Kidney epithelial cell (primary cell): ENCODE data around the gene ABAT. TPM values are rescaled to one million over a fixed set of nuclear protein-coding genes. Genes with fewer than 3 reads are reported as not detected.
"Not testable (repeated sequence)": the region's sequence is repeated elsewhere in the genome, so short reads cannot be mapped to it uniquely, and the experiment has no call there.

ENCODE experiments used
- DNase-seq: peaks from one replicate; pipeline ENCODE4 v3.0.0-alpha.2; 2010; ENCODE audit warnings: low read depth
- H3K27me3 ChIP-seq: 2 replicates; pipeline ENCODE4 v1.6.0; 2011; ENCODE audit warnings: low read length; ENCODE audit not compliant: control insufficient read depth, insufficient read depth
- H3K36me3 ChIP-seq: 2 replicates; pipeline ENCODE4 v1.5.1; 2011; ENCODE audit warnings: low read length; ENCODE audit not compliant: control insufficient read depth, insufficient read depth
- H3K4me3 ChIP-seq: 2 replicates; pipeline ENCODE4 v1.5.1; 2011; ENCODE audit warnings: low read depth, mild to moderate bottlenecking, control low read depth, low read length
- CTCF ChIP-seq: IDR thresholded peaks from 2 replicates; pipeline ENCODE4 v1.5.1; 2011; ENCODE audit warnings: mild to moderate bottlenecking, moderate library complexity, low read length, control low read depth, inconsistent platforms; ENCODE audit not compliant: insufficient read depth, poor library complexity, severe bottlenecking
- total RNA-seq: library from RNA; depleted of rRNA; stranded (reverse); fragments of >200 nt; gene quantifications from 2 replicates; pipeline ENCODE4 v1.2.3, GENCODE V29; 2015

Gene ABAT
- total RNA-seq, 1 donor from 2014 or later = 7.5 TPM

GRCh38 chr16:8704098-8704497, 29.7 kb downstream of the ABAT start:
- H3K36me3 ChIP-seq = no peaks in the 10 kb centered on the region
- H3K27me3 ChIP-seq = no peaks in the 10 kb centered on the region
- H3K4me3 ChIP-seq = no peak overlapping the region
- no peak for DNase-seq
- no peak for TF ChIP-seq CTCF

- not testable (repeated sequence) for DNase-seq, H3K36me3 ChIP-seq, H3K4me3 ChIP-seq, H3K27me3 ChIP-seq
These were observed 30.8 kb downstream of the ABAT start for GRCh38 chr16:8705100-8705822.

GRCh38 chr16:8708536-8708935, 34.1 kb downstream of the ABAT start:
- DNase-seq = no peak
- no peaks in the 10 kb centered on the region for H3K36me3 ChIP-seq
- TF ChIP-seq CTCF = no peak
- H3K27me3 ChIP-seq = peaks cover 4% of the 10 kb centered on the region
- H3K4me3 ChIP-seq = no peak overlapping the region

GRCh38 chr16:8712589-8713361, 38.4 kb downstream of the ABAT start:
- DNase-seq = no peak
- no peak for TF ChIP-seq CTCF
- Histone ChIP-seq H3K27me3 (peaks cover 9% of the 10 kb centered on the region), H3K36me3 (no peaks in the 10 kb centered on the region), H3K4me3 (no peak overlapping the region)

- Histone ChIP-seq H3K27me3 (peaks cover 9% of the 10 kb centered on the region), H3K36me3 (no peaks in the 10 kb centered on the region), H3K4me3 (no peak overlapping the region)
- no peak for DNase-seq
- no peak for TF ChIP-seq CTCF
These were observed 39.3 kb downstream of the ABAT start for GRCh38 chr16:8713635-8714172.

GRCh38 chr16:8714174-8714573, 39.8 kb downstream of the ABAT start:
- H3K36me3 ChIP-seq = no peaks in the 10 kb centered on the region
- peaks cover 11% of the 10 kb centered on the region for H3K27me3 ChIP-seq
- TF ChIP-seq CTCF = no peak
- H3K4me3 ChIP-seq = no peak overlapping the region
- DNase-seq = no peak
